Endothelial cell of umbilical vein (primary cell): ENCODE measurements around the gene ADRB2. TPM values are rescaled to one million over a fixed set of nuclear protein-coding genes. Genes with fewer than 3 reads are reported as not detected.

Experiments used
- BruUV-seq: library from RNA; stranded (reverse); fragments of 400-500 nt; replicated peaks from 2 replicates; lab custom pipeline; 2021; lab: Mats Ljungman, UMichigan
- CTCF ChIA-PET: fragments of 300-600, 350-600 bp; sonication (Branson Sonifier 250); formaldehyde crosslinking; loops from one replicate; lab custom pipeline; 2021; ENCODE audit warnings: antibody characterized with exemption, inconsistent platforms; lab: Charles Lee
- POLR2A ChIA-PET: fragments of 300-600, 350-600 bp; sonication (Branson Sonifier 250); formaldehyde crosslinking; loops from one replicate; lab custom pipeline; 2021; ENCODE audit warnings: antibody characterized with exemption, inconsistent platforms; lab: Charles Lee
- DNase-seq: peaks from one replicate; pipeline ENCODE4 v3.0.0-alpha.2; 2011; ENCODE audit warnings: low read depth, low spot score
- FAIRE-seq: peaks from 2 replicates; lab custom pipeline; 2011; peaks lifted over from hg19 to GRCh38; lab: Jason Lieb, UNC
- H2AFZ ChIP-seq: 2 replicates; pipeline ENCODE4 v1.6.0; 2012; ENCODE audit warnings: low read depth, low read length, control low read depth, inconsistent platforms
- H3K27ac ChIP-seq: 2 replicates; pipeline ENCODE4 v1.5.1; 2011; ENCODE audit warnings: low read depth, mild to moderate bottlenecking, control low read depth, low read length, moderate library complexity; ENCODE audit not compliant: insufficient read depth
- H3K27me3 ChIP-seq, 2 experiments: 2 replicates each; pipeline versions ENCODE4 v1.6.0 to v1.6.1; 2011; ENCODE audit warnings: low read length in 2 of 2, mixed read lengths in 1 of 2; ENCODE audit not compliant: control insufficient read depth in 2 of 2, insufficient read depth in 2 of 2
- H3K36me3 ChIP-seq, 2 experiments: 2 replicates in 1 of 2; 3 replicates in 1 of 2; pipeline ENCODE4 v1.5.1; 2011; ENCODE audit warnings: low read length in 2 of 2, mild to moderate bottlenecking in 1 of 2, moderate library complexity in 1 of 2; ENCODE audit not compliant: control insufficient read depth in 2 of 2, insufficient read depth in 2 of 2; ENCODE audit errors: extremely low read depth in 1 of 2
- H3K4me1 ChIP-seq: 3 replicates; pipeline ENCODE4 v1.5.1; 2011; ENCODE audit warnings: mild to moderate bottlenecking, low read length; ENCODE audit not compliant: control insufficient read depth, insufficient read depth; ENCODE audit errors: extremely low read depth
- H3K4me2 ChIP-seq: 2 replicates; pipeline ENCODE4 v1.6.1; 2011; ENCODE audit warnings: low read length, control low read depth, mixed read lengths; ENCODE audit not compliant: insufficient read depth
- H3K4me3 ChIP-seq, 3 experiments: fragments of 200-600 bp in 1 of 3; sonication (generic), shearing (Covaris generic) in 1 of 3; replicated peaks in 1 of 3; 2 replicates each; pipeline ENCODE4 v1.5.1; 2011 to 2016; ENCODE audit warnings: control low read depth in 3 of 3, low read length in 3 of 3, mild to moderate bottlenecking in 2 of 3, inconsistent platforms in 1 of 3, low read depth in 1 of 3, moderate library complexity in 1 of 3; ENCODE audit not compliant: insufficient read depth in 1 of 3
- H3K79me2 ChIP-seq: 2 replicates; pipeline ENCODE4 v1.6.0; 2012; ENCODE audit warnings: low read length, inconsistent platforms; ENCODE audit not compliant: control insufficient read depth, insufficient read depth
- H3K9ac ChIP-seq: replicated peaks from 2 replicates; pipeline ENCODE3; 2011; ENCODE audit warnings: low read length, control low read depth; ENCODE audit not compliant: insufficient read depth; ENCODE audit errors: extremely low read depth
- H3K9me1 ChIP-seq: replicated peaks from 3 replicates; pipeline ENCODE4 v1.6.0; 2011; ENCODE audit warnings: mild to moderate bottlenecking, low read length; ENCODE audit not compliant: control insufficient read depth, insufficient read depth; ENCODE audit errors: extremely low read depth
- H3K9me3 ChIP-seq: replicated peaks from 2 replicates; pipeline ENCODE4 v1.5.1; 2012; ENCODE audit warnings: low read length, inconsistent platforms; ENCODE audit not compliant: control insufficient read depth, insufficient read depth
- H4K20me1 ChIP-seq: replicated peaks from 2 replicates; pipeline ENCODE3; 2011; ENCODE audit warnings: mild to moderate bottlenecking, low read length; ENCODE audit not compliant: control insufficient read depth, insufficient read depth; ENCODE audit errors: extremely low read depth
- CTCF ChIP-seq, 2 donors: IDR thresholded peaks; 1 replicate in 1 of 2; 2 replicates in 1 of 2; pipeline ENCODE4 v1.5.1; 2011; ENCODE audit warnings: low read length in 2 of 2, mild to moderate bottlenecking in 2 of 2, moderate library complexity in 2 of 2, control low read depth in 1 of 2, inconsistent platforms in 1 of 2, low read depth in 1 of 2; ENCODE audit not compliant: insufficient read depth in 1 of 2; ENCODE audit errors: extremely low read depth in 1 of 2
- EZH2 ChIP-seq: IDR thresholded peaks from 2 replicates; pipeline ENCODE4 v1.6.1; 2012; ENCODE audit warnings: borderline replicate concordance, low read depth, mild to moderate bottlenecking, moderate library complexity, low read length, inconsistent platforms; ENCODE audit not compliant: severe bottlenecking
- FOS ChIP-seq: IDR thresholded peaks from 2 replicates; pipeline ENCODE4 v1.6.1; 2011; ENCODE audit warnings: mild to moderate bottlenecking, low read length, moderate library complexity, borderline replicate concordance; ENCODE audit not compliant: insufficient read depth
- GATA2 ChIP-seq: IDR thresholded peaks from 2 replicates; pipeline ENCODE4 v1.7.0; 2011; ENCODE audit warnings: low read depth, mild to moderate bottlenecking, moderate library complexity, mixed read lengths, low read length; ENCODE audit not compliant: insufficient read length, insufficient read depth
- JUN ChIP-seq: IDR thresholded peaks from 2 replicates; pipeline ENCODE4 v1.6.1; 2011; ENCODE audit warnings: borderline replicate concordance, low read depth; ENCODE audit not compliant: insufficient read length, insufficient read depth
- MAX ChIP-seq: IDR thresholded peaks from 2 replicates; pipeline ENCODE4 v1.6.1; 2011; ENCODE audit not compliant: insufficient read depth, insufficient read length
- MYC ChIP-seq: IDR thresholded peaks from one replicate; pipeline ENCODE4 v1.6.1; 2011; ENCODE audit warnings: mild to moderate bottlenecking, low read depth, low read length
- POLR2A ChIP-seq: IDR thresholded peaks from 2 replicates; pipeline ENCODE4 v1.6.1; 2012; ENCODE audit warnings: low read depth, mild to moderate bottlenecking, control low read depth, low read length
- POLR2AphosphoS5 ChIP-seq: IDR thresholded peaks from 2 replicates; pipeline ENCODE4 v1.6.1; 2012; ENCODE audit warnings: low read depth, mild to moderate bottlenecking, control low read depth, low read length, moderate library complexity; ENCODE audit not compliant: insufficient read depth
- dilution Hi-C: fragments of 300-500 bp; cut with MboI; formaldehyde crosslinking; loops from one replicate; pipeline ENCODE4 v1.15.0; 2019; ENCODE audit warnings: low sequenced_read_pairs; ENCODE audit not compliant: extremely low pct_ligation_motif_present
- intact Hi-C: fragments of 100-400 bp; cut with micrococcal nuclease; formaldehyde crosslinking; loops from one replicate; pipeline ENCODE4 v1.10.0; 2022
- polyA plus RNA-seq, 4 experiments: library from polyadenylated mRNA; depleted of rRNA in 3 of 4; stranded (reverse) in 3 of 4; unstranded in 1 of 4; fragments of >200 nt; gene quantifications; 2 replicates each; pipeline versions ENCODE4 v1.2.1 to v1.2.3, GENCODE V29; 2011 to 2012; ENCODE audit warnings: missing spikeins in 1 of 4
- total RNA-seq: library from RNA; stranded (reverse); gene quantifications from 2 replicates; pipeline ENCODE4 v1.2.3, GENCODE V29; 2021

ADRB2 gene
- total and polyA plus RNA-seq, 2 donors (not counting 3 experiments of a cell fraction or from before 2014, with no cell fraction given), result 0.86 to 0.88 TPM

- FAIRE-seq (no peak), DNase-seq (no peak)
- no peaks in the 10 kb centered on the region for H3K27me3 ChIP-seq
- no peaks in the 10 kb centered on the region for H3K36me3 ChIP-seq
- BruUV-seq, result no TSS peak
- ChIA-PET POLR2A (interaction anchor here (0.8 kb wide), 1 partner anchor 166 kb away, joined by 3 read pairs; no protein-coding TSS in a partner anchor), CTCF (interaction anchor here (1.2 to 3.6 kb wide), 5 partner anchors 9 to 127 kb away, joined by 3 to 28 read pairs (median 7); no protein-coding TSS in a partner anchor)
- H3K4me2 ChIP-seq, result no peak overlapping the region
- dilution Hi-C loops, result no loop called here
- intact Hi-C loops, result no loop called here
- no peak overlapping the region for H3K9ac ChIP-seq
- H3K4me3 ChIP-seq, result no peak overlapping the region
- no peaks in the 10 kb centered on the region for H4K20me1 ChIP-seq
- peaks cover 34% of the 10 kb centered on the region for H3K4me1 ChIP-seq
- TF ChIP-seq POLR2AphosphoS5 (no peak), FOS (no peak), EZH2 (no peak), MYC (no peak), GATA2 (no peak), POLR2A (no peak), JUN (no peak), CTCF (IDR thresholded peaks at IDR 0.05; ENCODE audit: extremely low read depth in 1 of 2, insufficient read depth in 1 of 2, low read depth in 1 of 2, low read length in 2 of 2) (no peak), MAX (no peak)
- H3K9me1 ChIP-seq, result no peaks in the 10 kb centered on the region
- no peak overlapping the region for H3K27ac ChIP-seq
- no peak overlapping the region for H2AFZ ChIP-seq
- peaks cover 20% of the 10 kb centered on the region for H3K79me2 ChIP-seq
- H3K9me3 ChIP-seq, result no peaks in the 10 kb centered on the region
Observed at GRCh38 chr5:148830211-148830610, 3.8 kb downstream of the ADRB2 start.
